COLO829 (cell line): ENCODE data around the gene THSD4.
A peak's percentile ranks its signal among the peaks of the same experiment; 100 is the strongest.

Experiments used
- DNase-seq: peaks from one replicate; pipeline ENCODE4 v3.0.0; 2012; ENCODE audit warnings: low spot score

THSD4 gene

DNA sequence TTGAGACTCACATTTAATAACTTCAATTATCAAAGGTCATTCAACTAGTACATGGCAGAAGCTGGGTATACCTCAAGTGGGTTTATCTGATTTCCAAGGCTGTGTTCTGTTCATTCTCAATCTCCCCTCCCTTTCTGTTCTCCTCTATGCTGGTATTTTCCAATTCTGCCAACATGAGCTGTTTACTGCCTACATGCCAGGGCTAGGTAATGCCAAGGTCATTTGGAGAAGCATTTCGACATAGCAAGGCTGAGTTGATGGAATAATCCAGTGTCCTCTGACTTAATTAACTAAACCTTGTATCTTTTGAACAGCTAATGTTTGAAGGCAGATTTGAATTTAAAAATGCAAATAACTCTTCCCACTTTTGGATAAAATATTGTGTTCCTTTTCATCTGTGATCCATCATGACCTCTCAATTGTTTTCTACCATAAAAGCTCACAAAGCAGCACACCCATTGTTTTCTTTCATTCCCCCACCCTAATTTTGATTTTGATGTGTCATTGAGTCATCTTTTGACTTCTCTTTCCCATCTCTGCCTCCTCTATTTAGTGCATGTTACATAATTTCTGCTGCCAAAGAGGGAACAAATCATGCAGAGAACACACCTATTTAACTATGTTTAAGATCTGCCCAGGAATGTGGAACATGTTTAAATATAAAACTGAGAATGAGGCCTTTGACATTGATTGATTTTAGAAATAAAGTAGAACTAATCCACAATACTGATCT, 386.2 kb downstream of the THSD4 start:
- DNase-seq = no peak

GRCh38 chr15:71502077-71502432, 386.8 kb downstream of the THSD4 start:
- DNase-seq = no peak

GRCh38 chr15:71505962-71506361, 390.7 kb downstream of the THSD4 start:
- no peak for DNase-seq

- DNase-seq = no peak
Measured at GRCh38 chr15:71506946-71507345, 391.7 kb downstream of the THSD4 start.

DNA sequence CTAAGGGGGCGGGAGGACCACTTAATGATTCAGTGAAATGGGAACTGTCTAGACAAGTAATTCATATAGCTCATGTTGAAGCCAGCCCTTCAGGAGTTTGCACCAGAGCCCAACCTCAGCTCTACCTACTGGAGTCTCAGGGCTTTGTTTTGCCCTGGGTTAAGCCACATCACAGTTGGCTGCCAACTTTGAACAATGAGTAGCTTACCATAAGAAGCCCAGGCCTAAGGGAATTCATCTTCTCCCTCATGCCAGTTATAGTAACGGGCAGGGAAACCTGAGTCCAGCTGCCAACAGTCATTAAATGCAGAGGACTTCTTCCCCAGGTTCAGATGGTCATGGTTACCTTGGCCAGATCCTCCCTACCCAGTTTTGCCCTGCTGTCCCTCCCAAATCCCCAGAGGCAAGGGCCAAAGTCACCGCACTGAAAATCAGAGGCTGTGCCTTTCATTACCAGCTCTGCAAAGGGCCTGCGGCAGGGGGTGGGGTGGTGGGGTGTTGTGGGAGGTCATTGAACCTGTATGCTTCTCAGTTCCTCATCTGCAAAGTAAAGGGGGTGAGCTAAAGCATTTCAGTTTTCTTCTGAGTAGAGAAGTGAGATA, 392.9 kb downstream of the THSD4 start:
- no peak for DNase-seq

DNA sequence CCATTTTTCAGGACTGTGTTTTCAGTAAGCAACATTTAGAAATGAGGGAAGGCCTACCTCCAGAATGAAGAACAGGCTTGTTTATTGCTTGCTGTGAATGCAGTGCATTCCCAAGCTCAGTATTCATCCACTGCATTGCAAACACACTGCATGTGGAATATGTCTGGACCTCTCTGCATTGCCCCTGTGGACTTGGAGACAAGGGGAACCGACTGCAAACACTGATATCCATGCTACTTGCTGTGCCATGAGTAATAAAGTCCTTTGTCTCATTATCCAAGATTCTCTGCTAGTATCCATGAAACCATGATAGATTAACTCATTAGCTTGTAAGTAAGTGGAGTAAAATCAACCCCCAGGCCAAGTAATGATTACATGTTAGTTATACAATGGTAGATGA, 393.9 kb downstream of the THSD4 start:
- DNase-seq = no peak

DNA sequence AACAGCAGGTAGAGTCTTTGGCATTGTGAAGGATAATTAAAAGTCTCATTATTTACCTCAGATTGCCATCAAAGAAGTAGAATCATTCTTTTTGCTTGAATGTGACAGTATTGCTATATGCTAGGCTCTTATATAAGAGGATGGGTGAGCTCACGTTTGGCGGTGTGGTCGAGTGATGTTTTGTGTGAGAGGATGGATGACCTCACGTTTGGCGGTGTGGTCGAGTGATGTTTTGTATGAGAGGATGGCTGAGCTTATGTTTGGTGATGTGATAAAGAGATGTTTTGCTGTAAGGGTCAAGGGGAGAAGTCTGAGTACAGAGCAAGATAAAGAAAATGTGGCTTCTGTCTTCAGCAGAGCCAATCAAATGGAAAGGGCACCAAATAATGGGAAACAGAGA, 395.5 kb downstream of the THSD4 start:
- no peak for DNase-seq

GRCh38 chr15:71511796-71512681, 396.8 kb downstream of the THSD4 start:
- DNase-seq = no peak

GRCh38 chr15:71512682-71513006, 397.4 kb downstream of the THSD4 start:
- no peak for DNase-seq

- no peak for DNase-seq
Measured at GRCh38 chr15:71515375-71516186, 400.3 kb downstream of the THSD4 start.

DNA sequence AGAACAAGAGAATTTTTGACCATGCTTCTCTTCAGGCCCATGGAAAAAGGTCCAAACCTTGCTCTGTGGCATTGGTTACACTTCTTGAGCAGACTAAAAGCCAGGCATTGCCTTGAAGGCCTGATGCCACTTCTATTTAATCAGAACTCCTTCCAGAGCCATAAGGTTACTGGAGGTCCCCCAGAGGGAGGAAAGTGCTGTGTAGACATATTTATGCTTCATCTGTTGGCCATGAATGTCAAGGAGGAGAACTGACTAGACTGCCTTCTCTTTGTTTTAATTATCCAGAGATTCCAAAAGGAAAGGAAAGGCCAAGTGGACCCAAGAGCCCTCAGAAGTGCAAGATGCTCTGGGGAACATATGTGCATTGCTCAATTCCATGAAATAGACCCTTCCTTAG, 402.5 kb downstream of the THSD4 start:
- no peak for DNase-seq

- DNase-seq = no peak
Measured at GRCh38 chr15:71518661-71519060, 403.4 kb downstream of the THSD4 start.

GRCh38 chr15:71526060-71526820, 411.0 kb downstream of the THSD4 start:
- no peak for DNase-seq

- DNase-seq = no peak
Measured at GRCh38 chr15:71529361-71529760, 414.1 kb downstream of the THSD4 start.

GRCh38 chr15:71530116-71530515, 414.8 kb downstream of the THSD4 start:
- no peak for DNase-seq

DNA sequence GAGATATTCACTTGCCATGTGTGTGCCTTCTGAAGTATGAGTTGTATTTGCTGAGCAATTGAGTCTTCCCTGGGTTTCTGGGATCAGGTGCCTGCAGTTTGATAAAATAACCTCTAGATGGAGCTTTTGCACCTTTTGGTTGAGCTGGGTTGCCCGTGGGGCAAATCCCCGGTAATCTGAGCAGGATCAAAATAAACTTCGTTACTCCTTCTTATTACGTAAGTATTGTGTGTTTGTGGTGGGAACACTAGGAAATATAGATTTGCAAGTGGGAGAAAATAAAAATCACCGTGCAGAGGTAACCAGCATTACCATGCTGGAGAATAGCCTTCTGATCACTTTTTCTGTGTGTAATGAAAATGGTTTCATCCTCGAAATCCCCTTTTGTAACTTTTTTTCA, 417.7 kb downstream of the THSD4 start:
- peak; percentile 32 for DNase-seq

DNA sequence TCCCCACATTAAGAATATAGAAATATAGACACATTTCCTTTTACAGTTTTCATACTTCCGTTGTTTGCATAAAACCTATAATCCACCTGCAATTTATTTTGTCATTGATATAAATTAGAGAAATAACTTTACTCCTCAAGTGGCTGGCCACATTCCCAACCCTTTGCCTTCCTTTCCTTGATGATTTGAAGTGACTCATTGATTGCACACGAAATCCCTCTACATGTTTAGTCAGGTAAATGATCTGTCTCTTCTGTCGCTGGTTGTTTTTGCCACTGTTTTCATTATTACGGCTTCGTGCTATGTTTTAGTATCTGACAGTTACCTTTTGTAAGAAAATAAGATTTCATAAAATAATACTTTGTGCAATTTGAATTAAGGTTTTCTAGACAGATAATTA, 422.9 kb downstream of the THSD4 start:
- DNase-seq = no peak

DNA sequence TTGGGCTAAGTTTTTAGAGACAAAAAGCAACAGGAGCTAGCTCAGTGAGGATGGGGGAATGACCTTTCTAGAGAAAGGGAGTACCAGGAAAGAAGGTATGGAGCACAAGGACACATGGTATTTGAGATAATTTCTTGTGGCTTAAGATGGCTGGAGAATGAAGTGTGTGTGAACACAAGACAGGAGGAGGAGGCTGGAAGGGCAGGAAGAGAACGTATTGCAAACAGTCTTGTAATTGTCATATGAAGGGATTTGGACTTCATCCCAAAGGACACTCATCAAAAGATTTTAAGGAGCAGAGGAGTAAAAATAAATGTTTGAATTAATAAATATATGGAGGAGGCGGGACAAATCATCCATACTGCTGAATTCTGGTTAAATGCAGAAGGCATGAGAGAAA, 426.5 kb downstream of the THSD4 start:
- no peak for DNase-seq

DNA sequence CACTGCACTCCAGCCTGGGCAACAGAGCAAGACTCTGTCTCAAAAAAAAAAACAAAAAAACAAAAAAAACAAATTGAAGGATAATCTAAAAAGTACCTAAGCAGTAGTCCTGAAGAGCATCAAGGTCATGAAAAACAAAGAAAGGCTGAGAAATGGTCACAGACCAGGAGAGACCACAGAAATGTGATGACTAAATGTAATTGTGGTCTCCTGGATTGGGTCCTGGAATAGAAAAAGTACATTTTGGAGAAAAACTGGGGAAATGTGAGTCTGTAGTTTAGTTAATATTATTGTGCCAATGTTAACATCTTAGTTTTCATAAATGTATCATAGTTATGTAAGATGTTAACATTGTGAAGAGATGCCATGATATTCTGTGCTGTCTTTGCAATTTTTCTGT, 427.6 kb downstream of the THSD4 start:
- no peak for DNase-seq

DNA sequence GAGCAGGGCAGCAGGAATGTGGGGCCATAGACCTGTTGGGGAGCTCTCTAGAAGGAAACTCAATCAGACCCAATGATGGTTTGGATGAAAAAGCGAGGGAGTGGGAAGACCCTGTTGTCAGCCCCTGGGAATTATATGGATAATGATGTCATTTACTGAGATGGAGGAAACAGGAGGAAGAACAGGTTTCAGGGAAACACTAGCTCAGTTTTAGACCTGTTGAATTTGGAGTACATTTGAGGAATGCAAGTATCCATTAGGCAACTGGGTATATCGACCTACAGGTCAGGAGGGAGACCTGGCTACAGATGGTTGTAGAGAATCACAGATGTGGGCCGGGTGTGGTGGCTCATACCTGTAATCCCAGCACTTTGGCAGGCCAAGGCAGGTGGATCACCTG, 428.1 kb downstream of the THSD4 start:
- DNase-seq = no peak

DNA sequence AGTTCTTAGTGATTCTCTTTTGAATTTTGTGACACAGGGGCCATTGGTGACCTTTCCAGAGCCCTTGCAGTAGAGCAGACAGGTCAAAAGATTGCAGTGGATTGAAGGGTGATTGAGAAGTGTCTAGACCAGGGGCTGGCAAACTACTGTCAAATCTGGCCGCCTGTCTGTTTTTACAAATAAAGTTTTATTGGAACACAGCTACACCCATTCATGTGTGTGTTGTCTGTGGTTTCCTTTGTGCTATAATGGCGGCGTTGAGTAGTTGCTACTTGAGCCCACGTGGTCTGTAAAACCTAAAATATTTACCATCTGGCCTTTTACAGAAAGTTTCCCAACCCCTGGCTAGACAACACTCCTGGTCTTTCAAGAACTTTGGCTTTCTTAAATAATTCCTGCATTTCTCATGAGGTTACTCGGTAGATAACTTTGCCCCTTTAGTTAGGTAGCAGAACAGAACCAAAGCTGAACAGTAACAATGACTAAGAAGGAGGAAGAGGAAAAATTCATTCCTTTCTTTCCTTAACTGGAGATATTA, 430.0 kb downstream of the THSD4 start:
- DNase-seq = no peak
